ENCODE measurements around the gene SFXN3. TPM values are rescaled to one million over a fixed set of nuclear protein-coding genes. Genes with fewer than 3 reads are reported as not detected.

SFXN3 gene
- total and polyA plus RNA-seq, 2 of the 13 experiments (the other 11 are each of a cell fraction or from before 2014, with no cell fraction given), result 16.8 to 71.5 TPM

- TF ChIP-seq YEATS4 (CRISPR knock-in tag; IDR thresholded peaks at IDR 0.05; ENCODE audit: borderline replicate concordance) (peak; percentile 40; the same call in 1 of the 2 replicates), PRDM15 (CRISPR knock-in tag; IDR thresholded peaks at IDR 0.05) (peak; percentile 44; the same call in 1 of the 2 replicates), ZNF383 (CRISPR knock-in tag; IDR thresholded peaks at IDR 0.05; ENCODE audit: borderline replicate concordance) (no peak), ARNT2 (CRISPR knock-in tag; IDR thresholded peaks at IDR 0.05; ENCODE audit: low read depth) (no peak), WIZ (CRISPR knock-in tag; IDR thresholded peaks at IDR 0.05) (no peak), CBX5 (CRISPR knock-in tag; IDR thresholded peaks at IDR 0.05; ENCODE audit: borderline replicate concordance) (peak; percentile 40; the same call in 1 of the 2 replicates), ETV5 (CRISPR knock-in tag; IDR thresholded peaks at IDR 0.05; ENCODE audit: borderline replicate concordance) (peak; percentile 49; the same call in 1 of the 2 replicates), ZNF326 (CRISPR knock-in tag; IDR thresholded peaks at IDR 0.05; ENCODE audit: borderline replicate concordance) (no peak), ZNF781 (CRISPR knock-in tag; IDR thresholded peaks at IDR 0.05; ENCODE audit: borderline replicate concordance, not compliant biosample characterization) (peak; percentile 41), MAFG (CRISPR knock-in tag; IDR thresholded peaks at IDR 0.05) (no peak), ZNF580 (CRISPR knock-in tag; IDR thresholded peaks at IDR 0.05; ENCODE audit: borderline replicate concordance, low read depth) (peak; percentile 61; the same call in 1 of the 2 replicates), SKIL (CRISPR knock-in tag; IDR thresholded peaks at IDR 0.05; ENCODE audit: borderline replicate concordance) (no peak), ZNF660 (CRISPR knock-in tag; IDR thresholded peaks at IDR 0.05; ENCODE audit: borderline replicate concordance, low read depth) (no peak), ZBTB26 (CRISPR knock-in tag; IDR thresholded peaks at IDR 0.05; ENCODE audit: borderline replicate concordance) (no peak; the same call in 1 of the 2 replicates), NR3C1 (CRISPR knock-in tag; IDR thresholded peaks at IDR 0.05) (no peak), TBX3 (IDR thresholded peaks at IDR 0.05; ENCODE audit: borderline replicate concordance) (no peak), ZXDC (CRISPR knock-in tag; IDR thresholded peaks at IDR 0.05) (0 out of 2 replicates have a peak, but pooled peaks have one; percentile 65)
Observed at GRCh38 chr10:100997360-100998182, 33.5 kb upstream of the SFXN3 start (continued).
